Spleen (tissue), 7 donors: ENCODE measurements around the gene SLC17A8.

Experiments
- POLR2A ChIP-seq, 3 donors: fragments of 450-650 bp; IDR thresholded peaks; one replicate each; pipeline ENCODE4 v1.5.1; 2017; ENCODE audit warnings: antibody characterized with exemption in 3 of 3, mild to moderate bottlenecking in 1 of 3
- POLR2AphosphoS5 ChIP-seq, 3 donors: sonication (generic); formaldehyde crosslinking; IDR thresholded peaks; one replicate each; pipeline ENCODE4 v1.5.1; 2017; ENCODE audit warnings: antibody characterized with exemption in 3 of 3
- TF ChIP-seq, protein P1 (sequence below), 11 experiments: fragments of 200-600 bp in 7 of 11; fragments of 450-650 bp in 4 of 11; sonication (generic) in 4 of 11; IDR thresholded peaks in 8 of 11; conservative IDR thresholded peaks in 3 of 11; 1 replicate in 7 of 11; 2 replicates in 4 of 11; pipeline versions ENCODE4 v1.4.0 to v1.8.0; 2016 to 2021; ENCODE audit warnings: antibody characterized with exemption in 11 of 11, inconsistent platforms in 4 of 11, mild to moderate bottlenecking in 1 of 11
- donor health status: DM: no; HTN: no; CAD: no; lungs with moderate emphysema.
- donor health status: DM: no; HTN: no; CAD: no.
- donor health status: DM: no; HTN: no; CAD: no.

DNA sequence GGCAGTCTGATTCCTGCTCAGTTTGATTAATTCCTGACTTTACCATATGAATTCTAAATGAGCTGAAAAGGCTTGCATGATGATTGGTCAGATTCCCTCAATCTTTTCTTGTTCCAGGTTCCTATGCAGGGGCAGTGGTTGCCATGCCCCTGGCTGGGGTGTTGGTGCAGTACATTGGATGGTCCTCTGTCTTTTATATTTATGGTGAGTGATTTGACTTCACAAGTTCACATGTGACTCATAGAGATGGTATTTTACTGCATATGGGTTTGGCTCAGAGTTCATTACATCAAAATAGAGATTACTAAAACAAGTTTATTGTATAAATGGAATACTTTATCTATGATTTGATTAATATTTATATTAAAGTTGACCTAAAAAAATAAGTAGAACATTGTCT is 44.8 kb downstream of the SLC17A8 start:
- TF ChIP-seq, protein P1, sequence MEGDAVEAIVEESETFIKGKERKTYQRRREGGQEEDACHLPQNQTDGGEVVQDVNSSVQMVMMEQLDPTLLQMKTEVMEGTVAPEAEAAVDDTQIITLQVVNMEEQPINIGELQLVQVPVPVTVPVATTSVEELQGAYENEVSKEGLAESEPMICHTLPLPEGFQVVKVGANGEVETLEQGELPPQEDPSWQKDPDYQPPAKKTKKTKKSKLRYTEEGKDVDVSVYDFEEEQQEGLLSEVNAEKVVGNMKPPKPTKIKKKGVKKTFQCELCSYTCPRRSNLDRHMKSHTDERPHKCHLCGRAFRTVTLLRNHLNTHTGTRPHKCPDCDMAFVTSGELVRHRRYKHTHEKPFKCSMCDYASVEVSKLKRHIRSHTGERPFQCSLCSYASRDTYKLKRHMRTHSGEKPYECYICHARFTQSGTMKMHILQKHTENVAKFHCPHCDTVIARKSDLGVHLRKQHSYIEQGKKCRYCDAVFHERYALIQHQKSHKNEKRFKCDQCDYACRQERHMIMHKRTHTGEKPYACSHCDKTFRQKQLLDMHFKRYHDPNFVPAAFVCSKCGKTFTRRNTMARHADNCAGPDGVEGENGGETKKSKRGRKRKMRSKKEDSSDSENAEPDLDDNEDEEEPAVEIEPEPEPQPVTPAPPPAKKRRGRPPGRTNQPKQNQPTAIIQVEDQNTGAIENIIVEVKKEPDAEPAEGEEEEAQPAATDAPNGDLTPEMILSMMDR (IDR thresholded peaks at IDR 0.05 in 8 of 11, conservative IDR thresholded peaks at IDR 0.05 in 3 of 11) = no peak
- TF ChIP-seq POLR2AphosphoS5 (IDR thresholded peaks at IDR 0.05) (no peak), POLR2A (IDR thresholded peaks at IDR 0.05) (no peak)
